Prostate gland (tissue), 2 donors: ENCODE results near the gene DCP1A. TPM values are rescaled to one million over a fixed set of nuclear protein-coding genes. Genes with fewer than 3 reads are reported as not detected.
"Not testable (repeated sequence)": the region's sequence is repeated elsewhere in the genome, so short reads cannot be mapped to it uniquely, and the experiment has no call there.

Experiments
- DNase-seq: peaks from one replicate; pipeline ENCODE4 v3.0.0-alpha.2; 2019; ENCODE audit warnings: low spot score
- H3K27ac ChIP-seq, 2 donors: fragments of 200-600 bp; sonication (generic); 2 replicates each; pipeline ENCODE4 v1.5.1; 2017 to 2019
- H3K27me3 ChIP-seq: fragments of 200-600 bp; sonication (generic); replicated peaks from 2 replicates; pipeline ENCODE4 v1.5.1; 2019; ENCODE audit not compliant: insufficient read depth
- H3K36me3 ChIP-seq, 2 donors: fragments of 200-600 bp; sonication (generic); 1 replicate in 1 of 2; 2 replicates in 1 of 2; pipeline versions ENCODE4 v1.5.1 to v1.8.1; 2017 to 2019
- H3K4me1 ChIP-seq: fragments of 200-600 bp; sonication (generic); replicated peaks from 2 replicates; pipeline ENCODE4 v1.5.1; 2019
- H3K4me3 ChIP-seq, 2 donors: fragments of 200-600 bp; sonication (generic); 2 replicates each; pipeline ENCODE4 v1.5.1; 2017 to 2019
- H3K9me3 ChIP-seq: fragments of 200-600 bp; sonication (generic); 2 replicates; pipeline ENCODE4 v1.5.1; 2017
- CTCF ChIP-seq, 4 experiments: fragments of 200-600 bp in 2 of 4; fragments of 450-650 bp in 2 of 4; sonication (generic) in 2 of 4; IDR thresholded peaks; 1 replicate in 3 of 4; 2 replicates in 1 of 4; pipeline ENCODE4 v1.5.1; 2016 to 2019; ENCODE audit warnings: antibody characterized with exemption in 4 of 4, mild to moderate bottlenecking in 2 of 4, moderate library complexity in 2 of 4
- POLR2A ChIP-seq: fragments of 450-650 bp; IDR thresholded peaks from one replicate; pipeline ENCODE4 v1.6.1; 2016; ENCODE audit warnings: antibody characterized with exemption, mild to moderate bottlenecking
- POLR2AphosphoS5 ChIP-seq: sonication (generic); formaldehyde crosslinking; IDR thresholded peaks from one replicate; pipeline ENCODE4 v1.6.1; 2017; ENCODE audit warnings: antibody characterized with exemption
- WGBS: methylation state at CpG from one replicate; pipeline ENCODE4 v1.1.5; 2018; 5-methylcytosine and 5-hydroxymethylcytosine counted together
- intact Hi-C: fragments of 100-400 bp; cut with DNase I; formaldehyde crosslinking; loops from one replicate; pipeline ENCODE4 v1.14.2; 2022
- total RNA-seq, 2 donors: library from RNA; depleted of rRNA; stranded (reverse); fragments of >200 nt; gene quantifications; one replicate each; pipeline ENCODE4 v1.1.0, GENCODE V29; 2016

DCP1A gene
- total RNA-seq, 2 donors from 2014 or later, result 13.0 to 33.0 TPM

- intact Hi-C loops, result no loop called here
- Histone ChIP-seq H3K36me3 (no peaks in the 10 kb centered on the region), H3K4me1 (no peaks in the 10 kb centered on the region), H3K27ac (peak overlapping the region; percentile 79 to 88), H3K27me3 (no peaks in the 10 kb centered on the region), H3K9me3 (no peaks in the 10 kb centered on the region), H3K4me3 (peak overlapping the region; percentile 87 to 88)
- WGBS, result 2% methylated on average over 11 of the region's 44 CpGs
- no peak for TF ChIP-seq POLR2A
- TF ChIP-seq POLR2AphosphoS5, result no peak
- TF ChIP-seq CTCF (IDR thresholded peaks at IDR 0.05), result no peak
- no peak for DNase-seq
Observed at GRCh38 chr3:53255423-53255774, 91.9 kb downstream of the DCP1A start.

- H3K27ac ChIP-seq, result peak overlapping the region; percentile 79 to 88
- under 1% methylated on average over 32 of the region's 32 CpGs for WGBS
- TF ChIP-seq POLR2AphosphoS5 (peak; percentile 39), CTCF (IDR thresholded peaks at IDR 0.05) (peak in 1 of 4 experiments; percentile 11), POLR2A (peak; percentile 28)
- H3K36me3 ChIP-seq, result no peaks in the 10 kb centered on the region
- H3K4me3 ChIP-seq, result peak overlapping the region; percentile 87 to 88
- H3K9me3 ChIP-seq, result no peaks in the 10 kb centered on the region
- intact Hi-C loops, result no loop called here
- no peaks in the 10 kb centered on the region for H3K27me3 ChIP-seq
- H3K4me1 ChIP-seq, result no peaks in the 10 kb centered on the region
- peak; percentile 69 for DNase-seq
Observed at GRCh38 chr3:53254509-53255422, 92.6 kb downstream of the DCP1A start.

- no peaks in the 10 kb centered on the region for H3K36me3 ChIP-seq
- H3K9me3 ChIP-seq, result no peaks in the 10 kb centered on the region
- peak overlapping the region; percentile 87 to 88 for H3K4me3 ChIP-seq
- DNase-seq, result no peak
- H3K4me1 ChIP-seq, result no peaks in the 10 kb centered on the region
- peak overlapping the region; percentile 79 to 88 for H3K27ac ChIP-seq
- intact Hi-C loops, result no loop called here
- no peaks in the 10 kb centered on the region for H3K27me3 ChIP-seq
- WGBS, result 58% methylated on average over 7 of the region's 7 CpGs
- TF ChIP-seq CTCF (IDR thresholded peaks at IDR 0.05) (no peak), POLR2AphosphoS5 (no peak), POLR2A (no peak)
Observed at GRCh38 chr3:53253707-53254508, 93.4 kb downstream of the DCP1A start.

GRCh38 chr3:53252947-53253322, 94.4 kb downstream of the DCP1A start:
- H3K4me1 ChIP-seq, intact Hi-C loops, H3K4me3 ChIP-seq, H3K36me3 ChIP-seq, H3K9me3 ChIP-seq, DNase-seq, H3K27me3 ChIP-seq: not testable (repeated sequence)
- 87% methylated on average over 8 of the region's 8 CpGs for WGBS
- peak overlapping the region in 1 of 2 donors; percentile 27 for H3K27ac ChIP-seq

- no peaks in the 10 kb centered on the region for H3K4me1 ChIP-seq
- no peak for DNase-seq
- no peaks in the 10 kb centered on the region for H3K9me3 ChIP-seq
- intact Hi-C loops, result no loop called here
- 41% methylated on average over 10 of the region's 10 CpGs for whole genome bisulfite sequencing
- no peaks in the 10 kb centered on the region for H3K36me3 ChIP-seq
- H3K27me3 ChIP-seq, result no peaks in the 10 kb centered on the region
- no peak overlapping the region for H3K4me3 ChIP-seq
- peak overlapping the region in 1 of 2 donors; percentile 27 for H3K27ac ChIP-seq
- no peak for TF ChIP-seq POLR2A
- peak; percentile 5 for TF ChIP-seq POLR2AphosphoS5
Observed at GRCh38 chr3:53252096-53252946, 95.0 kb downstream of the DCP1A start.
